Myocyte (in vitro differentiated cells): Measurements from ENCODE around the gene CCDC85A. TPM values are rescaled to one million over a fixed set of nuclear protein-coding genes. Genes with fewer than 3 reads are reported as not detected.

Source experiments
- DNase-seq: peaks from one replicate; pipeline ENCODE4 v3.0.0-alpha.2; 2012; ENCODE audit warnings: low read depth
- total RNA-seq: library from RNA; depleted of rRNA; stranded (reverse); fragments of >200 nt; gene quantifications from 2 replicates; pipeline ENCODE4 v1.2.3, GENCODE V29; 2014

The CCDC85A gene
- total RNA-seq, 1 donor from 2014 or later, result 2.1 TPM

GRCh38 chr2:56297671-56298070 is 113.9 kb downstream of the CCDC85A start:
- no peak for DNase-seq

GRCh38 chr2:56299171-56299691 is 115.4 kb downstream of the CCDC85A start:
- peak; percentile 40 for DNase-seq

GRCh38 chr2:56309626-56310170 is 125.9 kb downstream of the CCDC85A start:
- DNase-seq, result no peak

- DNase-seq, result no peak
Observed at GRCh38 chr2:56313500-56313921, 129.7 kb downstream of the CCDC85A start.

GRCh38 chr2:56314371-56314770 is 130.6 kb downstream of the CCDC85A start:
- DNase-seq, result no peak

GRCh38 chr2:56314796-56315195 is 131.0 kb downstream of the CCDC85A start:
- DNase-seq, result peak; percentile 6

- DNase-seq, result no peak
Observed at GRCh38 chr2:56315376-56315775, 131.6 kb downstream of the CCDC85A start.

GRCh38 chr2:56316011-56316410 is 132.2 kb downstream of the CCDC85A start:
- DNase-seq, result no peak

- DNase-seq, result no peak
Observed at GRCh38 chr2:56318147-56318546, 134.4 kb downstream of the CCDC85A start.

GRCh38 chr2:56325661-56326345 is 142.0 kb downstream of the CCDC85A start:
- DNase-seq, result no peak

GRCh38 chr2:56326346-56326741 is 142.6 kb downstream of the CCDC85A start:
- no peak for DNase-seq

- DNase-seq, result no peak
Observed at GRCh38 chr2:56331810-56332209, 148.0 kb downstream of the CCDC85A start.

GRCh38 chr2:56333812-56334485 is 150.2 kb downstream of the CCDC85A start:
- no peak for DNase-seq

- peak; percentile 3 for DNase-seq
Observed at GRCh38 chr2:56334622-56335021, 150.8 kb downstream of the CCDC85A start.

GRCh38 chr2:56335101-56335500 is 151.3 kb downstream of the CCDC85A start:
- no peak for DNase-seq

GRCh38 chr2:56337342-56337741 is 153.6 kb downstream of the CCDC85A start:
- DNase-seq, result no peak

GRCh38 chr2:56338232-56338631 is 154.4 kb downstream of the CCDC85A start:
- DNase-seq, result no peak

- no peak for DNase-seq
Observed at GRCh38 chr2:56344771-56345170, 161.0 kb downstream of the CCDC85A start.

- no peak for DNase-seq
Observed at GRCh38 chr2:56347881-56348280, 164.1 kb downstream of the CCDC85A start.

GRCh38 chr2:56348392-56349210 is 164.8 kb downstream of the CCDC85A start:
- DNase-seq, result no peak

GRCh38 chr2:56357655-56358295 is 174.0 kb downstream of the CCDC85A start:
- peak; percentile 18 for DNase-seq
